ENCODE results near the gene SPATA13.

The SPATA13 gene

DNA sequence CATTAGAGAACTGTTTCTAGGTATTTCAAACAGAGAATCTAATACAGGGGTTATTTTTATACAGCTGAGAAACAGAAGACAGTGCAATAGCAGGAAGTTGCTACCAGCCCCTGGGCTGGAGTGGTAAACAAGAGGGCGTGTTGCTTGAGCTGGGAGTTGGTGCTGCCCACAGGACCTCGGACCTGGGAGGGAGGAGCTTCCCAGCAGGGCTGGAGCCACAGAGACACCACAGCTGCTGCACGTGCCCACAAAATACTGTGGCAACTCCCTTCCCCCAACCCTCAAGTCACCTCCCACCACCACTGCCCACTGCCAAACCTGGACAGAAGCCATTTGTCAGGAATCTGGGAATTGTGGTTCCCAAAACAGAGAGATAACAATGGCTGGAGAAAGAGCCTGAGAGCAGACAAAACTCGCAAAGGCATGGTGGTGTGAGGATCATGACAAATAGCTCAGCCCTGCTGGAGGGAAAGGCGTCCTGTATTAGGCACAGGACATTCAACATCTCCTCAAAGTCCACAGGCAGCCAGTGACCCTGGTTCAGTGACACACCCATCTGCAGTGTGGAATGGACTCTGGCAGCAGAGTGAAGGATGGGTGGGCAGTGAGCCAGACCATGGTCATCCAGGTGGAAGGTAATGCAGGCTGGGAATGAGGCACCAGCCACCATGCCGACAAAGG, 57.2 kb downstream of the SPATA13 start:
- no peak for DNase-seq (ENCODE audit: extremely low spot score, insufficient read length, low read depth)
- peak; percentile 39 for FAIRE-seq

DNA sequence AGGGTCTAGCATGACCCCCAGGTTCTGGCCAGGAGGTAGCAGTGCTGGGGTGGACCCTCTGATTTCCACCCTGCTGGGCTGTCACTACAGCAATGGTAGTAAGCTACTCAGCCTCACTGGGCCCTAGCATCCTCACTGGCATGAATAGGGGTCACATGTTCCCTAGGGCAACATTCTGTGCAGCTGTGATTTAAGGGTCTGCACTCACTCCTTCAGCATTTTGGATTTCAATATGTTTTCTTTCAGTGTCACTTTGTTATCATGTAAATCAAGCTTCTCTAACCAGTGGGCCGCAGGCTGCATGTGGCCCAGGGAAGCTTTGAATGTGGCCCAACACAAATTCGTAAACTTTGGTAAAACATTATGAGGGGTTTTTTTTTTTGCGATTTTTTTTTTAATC, 57.8 kb downstream of the SPATA13 start:
- no peak for DNase-seq (ENCODE audit: extremely low spot score, insufficient read length, low read depth)

DNA sequence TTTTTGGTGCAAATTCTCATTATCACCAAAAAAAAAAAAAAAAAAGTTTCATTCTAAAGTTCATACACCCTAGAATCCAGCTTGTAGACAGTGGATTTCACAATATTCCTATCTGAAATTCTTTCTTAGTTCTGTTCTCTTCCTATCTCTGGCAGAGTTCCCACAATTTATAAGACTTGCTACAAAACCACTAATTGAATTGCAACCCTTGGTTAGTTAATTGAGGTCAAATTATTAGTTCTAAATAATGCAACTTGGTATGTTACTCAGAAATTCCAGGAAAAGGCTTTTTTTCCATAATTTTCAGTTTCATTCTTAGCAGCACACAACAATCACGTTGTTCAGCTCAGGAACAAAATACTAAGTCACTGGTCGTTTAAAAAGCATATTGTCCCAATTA, 58.5 kb downstream of the SPATA13 start:
- FAIRE-seq, result no peak
- DNase-seq (ENCODE audit: extremely low spot score, insufficient read length, low read depth), result no peak

More for the DNA sequence above, 57.8 kb downstream of the SPATA13 start:
- peak; percentile 46 for FAIRE-seq

DNA sequence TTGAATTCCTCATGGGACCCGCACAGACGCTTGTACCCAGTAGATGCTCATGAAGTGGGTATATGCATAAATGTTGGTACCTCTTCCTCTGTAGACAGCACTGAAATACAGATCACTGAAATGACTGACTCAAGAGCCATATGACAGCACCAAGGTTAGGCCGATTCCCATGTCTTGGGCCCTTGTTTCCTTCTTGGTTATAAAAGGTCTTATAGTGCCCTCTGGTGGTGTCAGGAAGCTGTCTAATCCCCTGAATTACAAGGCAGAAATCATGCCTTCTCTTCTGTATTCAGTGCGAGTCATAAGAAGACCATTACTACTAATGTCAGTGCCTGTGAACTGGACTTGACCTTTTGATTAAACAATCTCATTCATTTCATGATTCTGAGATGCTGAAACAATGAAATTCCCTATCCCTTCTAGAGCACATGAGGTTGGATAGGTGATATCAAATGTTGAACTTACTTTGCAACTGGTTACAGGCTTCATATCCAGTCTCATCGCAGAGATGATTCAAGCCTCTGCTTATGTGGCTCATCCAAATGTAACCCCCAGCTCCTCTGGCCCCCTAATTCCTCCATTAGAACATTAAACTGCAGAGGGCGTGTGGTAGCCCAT, 59.7 kb downstream of the SPATA13 start:
- DNase-seq (ENCODE audit: extremely low spot score, insufficient read length, low read depth) (no peak), FAIRE-seq (peak; percentile 96)

DNA sequence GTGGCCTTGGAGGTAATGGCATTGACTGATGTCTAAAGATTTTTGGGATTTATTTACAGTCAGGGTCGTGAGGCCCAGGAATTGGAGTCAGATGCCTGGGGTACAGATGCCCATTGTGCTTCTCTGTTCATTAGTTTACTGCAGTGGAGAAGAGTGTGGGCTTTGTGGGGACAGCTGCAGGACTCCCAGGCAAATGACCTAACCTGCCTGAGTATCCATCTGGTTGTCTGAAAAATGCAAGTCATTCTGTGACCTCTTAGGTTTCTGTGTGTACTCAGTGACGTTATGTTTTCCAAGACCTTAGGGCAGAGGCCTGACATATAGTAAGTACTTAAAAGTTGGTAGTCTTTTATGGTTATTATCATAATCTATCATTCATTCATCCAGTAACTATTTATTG, 60.5 kb downstream of the SPATA13 start:
- no peak for DNase-seq (ENCODE audit: extremely low spot score, insufficient read length, low read depth)
- no peak for FAIRE-seq

DNA sequence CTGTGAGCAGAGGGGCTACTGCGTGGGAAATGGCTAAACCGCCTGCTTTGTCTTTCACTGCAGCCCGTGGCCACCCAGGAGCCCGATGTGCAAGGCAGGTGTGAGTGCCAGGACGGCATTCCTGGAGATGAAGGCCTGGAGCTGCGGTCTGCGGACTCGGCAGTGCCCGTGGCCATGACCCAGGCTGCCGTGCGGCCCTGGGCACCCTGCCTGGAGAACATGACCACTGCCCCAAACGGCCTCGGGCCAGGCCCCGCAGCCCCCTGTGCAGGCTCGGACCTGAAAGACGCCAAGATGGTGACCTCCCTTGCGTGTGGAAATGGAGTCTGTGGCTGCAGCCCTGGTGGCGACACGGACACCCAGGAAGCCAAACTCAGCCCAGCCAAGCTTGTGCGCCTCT, 62.2 kb downstream of the SPATA13 start:
- FAIRE-seq (no peak), DNase-seq (ENCODE audit: extremely low spot score, insufficient read length, low read depth) (no peak)

DNA sequence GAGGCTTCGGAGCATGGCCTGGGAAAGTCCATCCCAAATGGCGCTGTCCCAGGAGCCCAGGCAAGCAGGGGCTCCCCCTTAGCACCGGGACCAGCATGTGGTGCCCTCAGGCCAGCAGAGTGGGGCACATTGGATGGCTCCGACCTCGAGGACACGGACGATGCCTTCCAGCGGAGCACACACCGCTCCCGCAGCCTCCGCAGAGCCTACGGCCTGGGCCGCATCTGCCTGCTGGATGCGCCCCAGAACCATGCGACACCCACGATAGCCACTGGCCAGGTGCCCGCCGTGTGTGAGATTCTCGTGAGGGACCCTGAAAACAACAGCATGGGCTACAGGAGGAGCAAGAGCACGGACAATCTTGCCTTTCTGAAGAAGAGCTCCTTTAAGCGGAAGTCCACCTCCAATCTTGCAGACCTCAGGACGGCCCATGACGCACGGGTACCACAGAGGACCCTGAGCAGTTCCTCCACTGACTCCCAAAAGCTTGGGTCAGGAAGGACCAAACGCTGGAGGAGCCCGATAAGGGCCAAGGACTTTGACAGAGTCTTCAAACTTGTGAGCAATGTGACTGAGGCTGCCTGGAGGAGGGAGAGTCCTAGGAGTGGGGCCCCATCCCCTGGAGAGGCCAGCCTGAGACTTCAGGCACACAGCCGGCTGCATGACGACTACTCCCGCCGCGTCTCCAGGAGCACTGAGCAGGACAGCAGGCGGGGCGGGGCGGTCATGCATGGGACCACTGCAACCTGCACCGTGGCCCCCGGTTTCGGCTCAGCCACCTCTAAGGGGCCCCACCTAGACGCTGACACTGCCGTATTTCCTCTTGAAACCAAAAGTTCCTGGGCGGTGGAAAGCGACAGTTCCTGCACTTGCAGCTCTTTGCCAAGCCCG, 63.1 kb downstream of the SPATA13 start:
- DNase-seq (ENCODE audit: extremely low spot score, insufficient read length, low read depth), result no peak
- peak; percentile 75 for FAIRE-seq

DNA sequence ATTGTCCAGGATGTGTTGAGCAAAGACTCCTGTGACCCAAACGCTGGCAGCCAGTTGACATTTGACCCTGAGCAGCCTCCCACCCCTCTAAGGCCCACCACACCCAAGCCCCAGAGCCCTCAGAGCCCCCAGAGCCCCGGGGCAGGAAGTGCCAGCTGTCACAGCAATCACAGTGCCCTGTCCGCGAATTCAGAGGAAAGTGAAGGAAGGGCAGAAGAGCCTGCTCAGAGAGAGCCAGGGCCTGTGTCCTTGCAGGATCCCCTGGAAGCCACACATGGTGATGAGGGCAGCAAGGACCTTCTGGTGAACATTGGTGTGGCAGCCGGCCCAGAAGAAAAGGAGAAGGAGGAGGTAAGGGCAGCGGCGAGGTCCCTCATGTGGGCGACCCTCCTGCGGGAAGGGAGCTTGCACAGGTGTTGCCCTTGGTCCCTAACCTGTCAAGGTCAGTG, 63.7 kb downstream of the SPATA13 start:
- FAIRE-seq, result no peak
- no peak for DNase-seq (ENCODE audit: extremely low spot score, insufficient read length, low read depth)

DNA sequence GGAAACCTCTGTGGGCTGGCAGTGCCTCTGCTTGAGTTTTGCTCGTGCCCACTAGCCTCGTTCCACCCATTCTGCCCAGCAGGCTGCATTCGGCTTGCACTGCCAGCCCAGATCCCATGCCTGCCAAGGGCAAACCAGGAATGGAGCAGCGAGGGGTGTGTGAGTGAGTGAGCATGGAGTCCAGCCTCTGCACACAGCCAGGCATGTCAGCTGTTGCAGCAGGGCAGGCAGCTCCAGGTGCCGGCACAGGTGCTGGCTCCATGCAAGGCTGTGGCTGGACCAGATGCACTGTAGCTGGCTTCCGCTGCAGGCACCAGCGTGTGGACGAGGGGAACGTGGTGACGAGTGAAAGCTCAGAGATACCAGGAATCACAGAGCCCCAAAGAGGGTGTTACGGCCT, 64.5 kb downstream of the SPATA13 start:
- FAIRE-seq, result no peak
- DNase-seq (ENCODE audit: extremely low spot score, insufficient read length, low read depth), result no peak

DNA sequence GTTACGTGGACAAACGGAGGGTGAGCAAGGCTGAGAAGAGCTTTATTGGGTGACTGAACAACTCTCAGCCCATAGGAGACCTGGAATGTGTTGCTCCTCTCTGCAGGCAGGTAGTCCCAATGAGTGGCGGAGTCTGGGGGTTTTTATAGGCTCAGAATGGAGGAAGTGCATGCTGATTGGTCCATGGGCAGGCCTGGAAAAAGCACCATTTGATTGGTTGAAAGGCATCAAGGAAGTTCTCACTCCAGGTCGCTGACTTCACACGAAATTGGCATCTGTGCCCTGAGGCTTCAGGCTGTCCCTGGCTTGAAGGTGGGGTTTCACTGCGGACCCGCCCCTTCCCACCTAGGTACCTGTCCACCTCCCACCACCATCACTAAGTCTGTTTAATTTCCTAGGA, 65.4 kb downstream of the SPATA13 start:
- no peak for DNase-seq (ENCODE audit: extremely low spot score, insufficient read length, low read depth)
- no peak for FAIRE-seq

DNA sequence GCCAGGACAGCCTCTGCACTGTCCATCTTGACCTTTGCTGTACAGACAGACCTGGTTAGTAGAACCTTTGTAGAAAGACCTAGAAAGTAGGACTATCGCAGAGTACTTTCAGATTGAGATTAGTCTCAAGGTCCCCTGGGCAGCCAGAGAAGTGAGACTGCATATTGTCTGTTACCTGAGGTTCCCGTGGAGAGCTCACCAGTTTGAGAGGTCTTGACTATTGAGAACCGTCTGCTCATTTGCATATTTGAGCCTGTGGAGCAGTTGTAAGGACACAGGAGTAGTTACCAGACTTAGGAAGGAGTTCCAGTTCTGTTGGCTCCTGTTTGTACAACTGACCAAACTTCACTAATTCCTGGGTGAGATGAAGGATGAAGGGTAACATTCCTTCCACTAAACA, 66.2 kb downstream of the SPATA13 start:
- FAIRE-seq (peak; percentile 61), DNase-seq (ENCODE audit: extremely low spot score, insufficient read length, low read depth) (no peak)

DNA sequence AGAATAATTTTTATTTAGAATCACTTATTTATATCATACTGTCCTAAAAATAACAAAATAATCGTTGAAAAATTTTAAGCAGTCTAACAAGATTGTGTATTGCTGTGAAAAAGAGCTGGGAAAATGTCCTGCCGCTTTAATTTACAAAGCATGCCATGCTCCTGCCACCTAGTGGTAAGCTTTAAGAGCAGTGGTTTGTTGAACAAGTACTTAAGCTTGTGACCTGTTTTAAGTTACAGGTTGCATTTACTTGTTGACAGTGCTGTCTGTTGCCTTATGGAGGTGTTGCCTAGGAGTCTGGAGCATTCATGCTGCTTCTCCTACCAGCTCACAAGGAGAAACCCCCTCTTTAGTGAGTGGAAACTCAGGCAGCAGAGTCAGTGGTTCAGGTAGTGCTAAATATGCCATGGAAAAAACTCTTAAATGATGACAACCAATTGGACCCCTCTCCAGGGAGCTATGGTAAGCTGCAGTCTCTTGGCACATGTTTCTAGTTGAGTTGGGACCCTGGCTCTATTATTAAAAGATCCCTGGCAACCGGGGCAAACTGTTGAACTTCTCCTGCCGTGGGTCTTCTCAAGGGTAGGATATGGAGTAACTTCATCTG, 68.4 kb downstream of the SPATA13 start:
- DNase-seq (ENCODE audit: extremely low spot score, insufficient read length, low read depth) (no peak), FAIRE-seq (peak; percentile 84)

DNA sequence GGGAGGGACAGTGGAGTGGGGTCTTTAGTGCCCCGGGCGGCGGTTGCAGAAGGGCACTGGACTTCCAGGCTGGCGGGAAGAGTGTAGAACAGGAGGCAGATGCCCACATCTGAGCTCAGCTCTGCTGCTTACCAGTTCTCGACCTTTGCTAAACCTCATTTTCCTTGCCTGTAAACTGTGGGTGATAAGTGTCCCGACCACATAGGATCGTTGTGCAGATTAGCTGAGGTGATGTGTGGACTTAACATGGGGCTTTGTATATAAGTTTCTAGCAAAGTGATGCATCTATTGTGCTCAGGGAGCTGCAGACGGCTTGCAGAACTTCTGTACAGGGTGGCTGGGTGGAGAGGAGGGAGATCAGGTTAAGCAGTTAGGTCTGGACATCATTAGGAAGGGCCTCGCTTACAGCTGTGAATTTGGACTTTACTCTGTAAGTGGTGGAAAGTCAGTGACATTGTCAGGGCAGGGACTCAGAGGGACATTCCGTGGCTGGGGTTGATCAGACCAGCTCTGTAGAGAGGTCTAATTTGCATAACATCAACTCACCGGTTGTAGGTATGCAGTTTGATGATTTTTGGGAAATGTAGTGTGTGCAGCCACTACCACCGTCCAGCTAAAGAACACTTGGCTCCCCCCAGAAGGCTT, 70.0 kb downstream of the SPATA13 start:
- no peak for FAIRE-seq
- DNase-seq (ENCODE audit: extremely low spot score, insufficient read length, low read depth), result no peak

DNA sequence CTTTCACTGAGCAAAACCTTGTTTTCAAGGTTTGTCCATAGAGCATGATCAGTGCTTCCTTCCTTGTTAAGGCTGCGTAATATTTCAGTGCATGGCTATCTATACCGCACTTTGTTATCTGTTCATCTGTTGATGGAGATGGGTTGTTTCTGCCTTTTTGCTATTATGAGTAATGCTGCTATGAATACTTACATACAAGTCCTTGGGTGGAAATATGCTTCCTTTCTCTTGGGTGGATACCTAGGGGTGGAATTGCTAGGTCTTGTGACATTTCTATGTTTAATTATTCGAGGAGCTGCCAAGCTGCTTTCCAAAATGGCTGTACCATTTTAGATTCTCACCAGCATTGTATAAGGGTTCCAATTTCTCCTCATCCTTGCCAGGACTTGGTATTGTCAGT, 70.9 kb downstream of the SPATA13 start:
- DNase-seq (ENCODE audit: extremely low spot score, insufficient read length, low read depth) (no peak), FAIRE-seq (no peak)

DNA sequence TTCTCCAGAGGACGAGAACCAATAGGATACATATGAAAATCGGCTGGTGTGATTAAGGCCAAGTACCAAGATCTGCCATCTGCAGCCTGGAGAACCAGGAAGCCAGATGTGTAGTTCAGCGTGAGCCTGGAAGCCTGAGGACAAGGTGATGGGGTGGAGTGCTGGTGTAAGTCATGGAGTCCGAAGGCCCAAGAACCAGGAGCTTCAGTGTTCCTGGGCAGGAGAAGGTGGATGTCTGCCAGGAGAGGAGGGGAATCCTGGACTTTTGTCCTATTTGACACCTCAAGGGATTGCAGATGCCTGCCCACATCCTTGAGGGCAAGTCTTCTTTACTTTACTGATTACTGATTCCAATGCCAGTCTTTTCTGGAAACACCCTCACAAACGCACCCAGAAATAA, 71.5 kb downstream of the SPATA13 start:
- no peak for FAIRE-seq
- DNase-seq (ENCODE audit: extremely low spot score, insufficient read length, low read depth), result no peak

DNA sequence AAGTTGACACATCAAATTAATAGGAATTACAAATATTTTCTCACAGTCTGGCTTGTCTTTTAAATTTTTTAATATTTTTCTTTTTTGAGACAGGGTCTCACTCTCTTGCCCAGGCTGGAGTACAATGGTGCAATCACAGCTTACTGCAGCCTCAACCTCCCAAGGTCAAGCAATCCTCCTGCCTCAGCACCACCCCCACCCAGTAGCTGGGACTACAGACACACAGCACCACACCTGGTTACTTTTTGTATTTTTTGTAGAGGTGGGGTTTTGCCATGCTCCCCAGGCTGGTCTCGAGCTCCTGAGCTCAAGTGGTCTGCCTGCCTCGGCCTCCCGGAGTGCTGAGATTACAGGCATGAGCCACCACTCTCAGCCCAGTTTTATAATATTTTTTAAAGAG, 72.0 kb downstream of the SPATA13 start:
- DNase-seq (ENCODE audit: extremely low spot score, insufficient read length, low read depth), result no peak
- FAIRE-seq, result no peak

DNA sequence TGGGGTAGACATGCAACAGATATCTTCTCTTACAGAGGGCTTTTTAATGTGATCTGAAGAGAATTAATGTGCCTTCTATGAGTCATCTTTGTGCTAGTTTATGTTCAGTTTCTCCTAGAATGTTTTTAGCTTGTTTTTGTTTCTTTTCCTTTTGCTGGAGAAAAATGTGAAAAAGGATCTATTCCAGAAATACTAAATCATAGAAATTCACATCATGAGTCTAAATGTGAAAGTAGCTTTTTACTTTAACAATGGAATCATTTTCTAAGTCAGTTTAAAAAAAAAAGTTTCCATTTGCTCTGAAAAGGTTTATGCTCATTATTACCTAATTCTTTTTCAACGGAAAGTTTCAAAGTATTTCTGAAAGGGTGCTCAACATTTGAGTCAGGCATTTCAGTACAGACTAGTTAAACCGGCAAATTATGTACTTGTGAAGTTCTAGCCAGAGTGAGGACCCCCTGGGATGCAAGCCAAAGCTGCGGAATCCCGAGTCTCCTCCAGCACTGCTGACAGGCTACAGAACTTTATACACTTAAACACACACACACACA, 72.9 kb downstream of the SPATA13 start:
- DNase-seq (ENCODE audit: extremely low spot score, insufficient read length, low read depth), result no peak
- FAIRE-seq, result no peak

DNA sequence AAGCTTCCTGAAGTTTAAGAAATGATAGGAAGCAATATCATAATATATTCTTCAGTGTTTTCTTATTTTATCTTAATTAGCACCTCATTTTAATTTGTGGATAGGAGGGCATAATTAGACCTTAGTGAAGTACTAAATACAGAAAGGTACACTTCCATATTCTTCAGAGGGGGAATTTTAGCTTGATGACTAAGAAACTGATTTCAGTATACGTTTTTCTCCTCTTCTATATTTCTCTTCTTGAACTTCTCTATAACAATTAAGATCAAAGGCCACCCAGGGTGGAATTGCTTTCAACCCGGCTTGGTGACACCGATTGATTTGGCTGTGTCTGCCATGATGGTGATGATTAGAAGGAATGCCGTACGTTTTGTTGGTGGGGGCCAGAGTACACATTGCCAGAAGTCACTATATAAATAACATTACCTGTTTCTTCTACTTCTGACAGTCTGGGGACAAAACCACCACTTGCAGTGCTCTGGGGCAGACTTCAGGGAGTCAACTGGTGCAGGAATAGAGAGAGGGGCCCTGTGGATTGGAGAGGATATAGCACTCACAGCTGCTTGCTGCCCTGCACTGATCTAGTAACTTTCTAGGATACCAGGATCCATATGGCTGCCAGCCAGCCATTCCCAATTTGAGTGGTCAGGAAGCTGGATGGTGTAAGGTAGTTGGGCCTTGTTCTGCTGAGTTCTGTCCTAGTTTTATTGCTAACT, 73.8 kb downstream of the SPATA13 start:
- DNase-seq (ENCODE audit: extremely low spot score, insufficient read length, low read depth), result no peak
- FAIRE-seq, result no peak

DNA sequence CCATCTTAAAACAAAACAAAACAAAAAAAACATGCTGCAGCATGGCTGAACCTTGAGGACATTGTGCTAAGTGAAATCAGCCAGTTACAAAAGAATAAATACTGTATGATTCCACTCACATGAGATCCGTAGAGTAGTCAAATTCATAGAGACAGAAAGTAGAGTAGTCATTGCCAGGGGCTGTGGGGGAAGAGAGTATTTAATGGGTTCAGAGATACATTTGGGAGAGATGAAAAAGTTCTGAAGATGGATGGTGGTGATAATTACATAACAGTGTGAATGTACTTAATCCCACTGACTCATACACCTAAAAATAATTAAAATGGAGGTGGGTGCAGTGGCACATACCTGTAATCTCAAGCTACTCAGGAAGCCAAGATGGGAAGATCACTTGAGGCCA, 76.8 kb downstream of the SPATA13 start:
- no peak for DNase-seq (ENCODE audit: extremely low spot score, insufficient read length, low read depth)
- no peak for FAIRE-seq

Measured in GM18507 (cell line).